Endothelial cell of umbilical vein (primary cell): ENCODE data around the gene UGT2A2. TPM values are rescaled to one million over a fixed set of nuclear protein-coding genes. Genes with fewer than 3 reads are reported as not detected.

Experiments used
- BruUV-seq: library from RNA; stranded (reverse); fragments of 400-500 nt; replicated peaks from 2 replicates; lab custom pipeline; 2021; lab: Mats Ljungman, UMichigan
- CTCF ChIA-PET: fragments of 300-600, 350-600 bp; sonication (Branson Sonifier 250); formaldehyde crosslinking; loops from one replicate; lab custom pipeline; 2021; ENCODE audit warnings: antibody characterized with exemption, inconsistent platforms; lab: Charles Lee
- POLR2A ChIA-PET: fragments of 300-600, 350-600 bp; sonication (Branson Sonifier 250); formaldehyde crosslinking; loops from one replicate; lab custom pipeline; 2021; ENCODE audit warnings: antibody characterized with exemption, inconsistent platforms; lab: Charles Lee
- DNase-seq: peaks from one replicate; pipeline ENCODE4 v3.0.0-alpha.2; 2011; ENCODE audit warnings: low read depth, low spot score
- FAIRE-seq: peaks from 2 replicates; lab custom pipeline; 2011; peaks lifted over from hg19 to GRCh38; lab: Jason Lieb, UNC
- H2AFZ ChIP-seq: 2 replicates; pipeline ENCODE4 v1.6.0; 2012; ENCODE audit warnings: low read depth, low read length, control low read depth, inconsistent platforms
- H3K27ac ChIP-seq: 2 replicates; pipeline ENCODE4 v1.5.1; 2011; ENCODE audit warnings: low read depth, mild to moderate bottlenecking, control low read depth, low read length, moderate library complexity; ENCODE audit not compliant: insufficient read depth
- H3K27me3 ChIP-seq, 2 experiments: 2 replicates each; pipeline versions ENCODE4 v1.6.0 to v1.6.1; 2011; ENCODE audit warnings: low read length in 2 of 2, mixed read lengths in 1 of 2; ENCODE audit not compliant: control insufficient read depth in 2 of 2, insufficient read depth in 2 of 2
- H3K36me3 ChIP-seq, 2 experiments: 2 replicates in 1 of 2; 3 replicates in 1 of 2; pipeline ENCODE4 v1.5.1; 2011; ENCODE audit warnings: low read length in 2 of 2, mild to moderate bottlenecking in 1 of 2, moderate library complexity in 1 of 2; ENCODE audit not compliant: control insufficient read depth in 2 of 2, insufficient read depth in 2 of 2; ENCODE audit errors: extremely low read depth in 1 of 2
- H3K4me1 ChIP-seq: 3 replicates; pipeline ENCODE4 v1.5.1; 2011; ENCODE audit warnings: mild to moderate bottlenecking, low read length; ENCODE audit not compliant: control insufficient read depth, insufficient read depth; ENCODE audit errors: extremely low read depth
- H3K4me2 ChIP-seq: 2 replicates; pipeline ENCODE4 v1.6.1; 2011; ENCODE audit warnings: low read length, control low read depth, mixed read lengths; ENCODE audit not compliant: insufficient read depth
- H3K4me3 ChIP-seq, 3 experiments: fragments of 200-600 bp in 1 of 3; sonication (generic), shearing (Covaris generic) in 1 of 3; replicated peaks in 1 of 3; 2 replicates each; pipeline ENCODE4 v1.5.1; 2011 to 2016; ENCODE audit warnings: control low read depth in 3 of 3, low read length in 3 of 3, mild to moderate bottlenecking in 2 of 3, inconsistent platforms in 1 of 3, low read depth in 1 of 3, moderate library complexity in 1 of 3; ENCODE audit not compliant: insufficient read depth in 1 of 3
- H3K79me2 ChIP-seq: 2 replicates; pipeline ENCODE4 v1.6.0; 2012; ENCODE audit warnings: low read length, inconsistent platforms; ENCODE audit not compliant: control insufficient read depth, insufficient read depth
- H3K9ac ChIP-seq: replicated peaks from 2 replicates; pipeline ENCODE3; 2011; ENCODE audit warnings: low read length, control low read depth; ENCODE audit not compliant: insufficient read depth; ENCODE audit errors: extremely low read depth
- H3K9me1 ChIP-seq: replicated peaks from 3 replicates; pipeline ENCODE4 v1.6.0; 2011; ENCODE audit warnings: mild to moderate bottlenecking, low read length; ENCODE audit not compliant: control insufficient read depth, insufficient read depth; ENCODE audit errors: extremely low read depth
- H3K9me3 ChIP-seq: replicated peaks from 2 replicates; pipeline ENCODE4 v1.5.1; 2012; ENCODE audit warnings: low read length, inconsistent platforms; ENCODE audit not compliant: control insufficient read depth, insufficient read depth
- H4K20me1 ChIP-seq: replicated peaks from 2 replicates; pipeline ENCODE3; 2011; ENCODE audit warnings: mild to moderate bottlenecking, low read length; ENCODE audit not compliant: control insufficient read depth, insufficient read depth; ENCODE audit errors: extremely low read depth
- CTCF ChIP-seq, 2 donors: IDR thresholded peaks; 1 replicate in 1 of 2; 2 replicates in 1 of 2; pipeline ENCODE4 v1.5.1; 2011; ENCODE audit warnings: low read length in 2 of 2, mild to moderate bottlenecking in 2 of 2, moderate library complexity in 2 of 2, control low read depth in 1 of 2, inconsistent platforms in 1 of 2, low read depth in 1 of 2; ENCODE audit not compliant: insufficient read depth in 1 of 2; ENCODE audit errors: extremely low read depth in 1 of 2
- EZH2 ChIP-seq: IDR thresholded peaks from 2 replicates; pipeline ENCODE4 v1.6.1; 2012; ENCODE audit warnings: borderline replicate concordance, low read depth, mild to moderate bottlenecking, moderate library complexity, low read length, inconsistent platforms; ENCODE audit not compliant: severe bottlenecking
- FOS ChIP-seq: IDR thresholded peaks from 2 replicates; pipeline ENCODE4 v1.6.1; 2011; ENCODE audit warnings: mild to moderate bottlenecking, low read length, moderate library complexity, borderline replicate concordance; ENCODE audit not compliant: insufficient read depth
- GATA2 ChIP-seq: IDR thresholded peaks from 2 replicates; pipeline ENCODE4 v1.7.0; 2011; ENCODE audit warnings: low read depth, mild to moderate bottlenecking, moderate library complexity, mixed read lengths, low read length; ENCODE audit not compliant: insufficient read length, insufficient read depth
- JUN ChIP-seq: IDR thresholded peaks from 2 replicates; pipeline ENCODE4 v1.6.1; 2011; ENCODE audit warnings: borderline replicate concordance, low read depth; ENCODE audit not compliant: insufficient read length, insufficient read depth
- MYC ChIP-seq: IDR thresholded peaks from one replicate; pipeline ENCODE4 v1.6.1; 2011; ENCODE audit warnings: mild to moderate bottlenecking, low read depth, low read length
- POLR2A ChIP-seq: IDR thresholded peaks from 2 replicates; pipeline ENCODE4 v1.6.1; 2012; ENCODE audit warnings: low read depth, mild to moderate bottlenecking, control low read depth, low read length
- POLR2AphosphoS5 ChIP-seq: IDR thresholded peaks from 2 replicates; pipeline ENCODE4 v1.6.1; 2012; ENCODE audit warnings: low read depth, mild to moderate bottlenecking, control low read depth, low read length, moderate library complexity; ENCODE audit not compliant: insufficient read depth
- dilution Hi-C: fragments of 300-500 bp; cut with MboI; formaldehyde crosslinking; loops from one replicate; pipeline ENCODE4 v1.15.0; 2019; ENCODE audit warnings: low sequenced_read_pairs; ENCODE audit not compliant: extremely low pct_ligation_motif_present
- intact Hi-C: fragments of 100-400 bp; cut with micrococcal nuclease; formaldehyde crosslinking; loops from one replicate; pipeline ENCODE4 v1.10.0; 2022
- polyA plus RNA-seq, 4 experiments: library from polyadenylated mRNA; depleted of rRNA in 3 of 4; stranded (reverse) in 3 of 4; unstranded in 1 of 4; fragments of >200 nt; gene quantifications; 2 replicates each; pipeline versions ENCODE4 v1.2.1 to v1.2.3, GENCODE V29; 2011 to 2012; ENCODE audit warnings: missing spikeins in 1 of 4
- total RNA-seq: library from RNA; stranded (reverse); gene quantifications from 2 replicates; pipeline ENCODE4 v1.2.3, GENCODE V29; 2021
- TF ChIP-seq, protein P1 (sequence below): IDR thresholded peaks from 2 replicates; pipeline ENCODE4 v1.6.1; 2011; ENCODE audit not compliant: insufficient read depth, insufficient read length

UGT2A2 gene
- total and polyA plus RNA-seq, 2 donors (not counting 3 experiments of a cell fraction or from before 2014, with no cell fraction given), result not detected

DNA sequence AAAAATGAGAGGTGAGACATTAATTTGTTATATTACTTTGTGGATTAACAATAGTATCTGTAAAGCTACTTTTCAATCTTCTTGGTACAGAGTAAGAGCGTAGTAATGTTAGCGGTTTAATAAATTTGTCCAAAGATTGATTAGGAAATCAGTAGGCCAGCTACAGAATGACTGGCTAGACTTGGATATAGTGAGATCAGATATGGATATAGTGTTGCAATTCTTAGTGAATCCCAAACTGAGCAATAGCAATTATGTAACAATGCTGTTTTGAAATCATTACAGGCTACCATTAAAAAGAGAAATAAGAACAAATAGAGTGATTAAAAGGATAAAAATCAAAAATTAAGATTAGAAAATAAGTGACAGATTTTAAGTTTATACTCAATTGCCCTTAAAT is 847 bp upstream of the UGT2A2 start:
- ChIA-PET CTCF (no interaction called here), POLR2A (interaction anchor here (0.5 kb wide), 1 partner anchor 1186 kb away, joined by 4 read pairs; no protein-coding TSS in a partner anchor)
- Histone ChIP-seq H3K4me3 (no peak overlapping the region), H3K79me2 (no peaks in the 10 kb centered on the region), H3K9me1 (no peaks in the 10 kb centered on the region), H3K9me3 (no peaks in the 10 kb centered on the region), H4K20me1 (no peaks in the 10 kb centered on the region), H3K36me3 (no peaks in the 10 kb centered on the region), H3K27me3 (no peaks in the 10 kb centered on the region), H2AFZ (no peak overlapping the region), H3K9ac (no peak overlapping the region), H3K4me1 (no peaks in the 10 kb centered on the region), H3K4me2 (no peak overlapping the region), H3K27ac (no peak overlapping the region)
- TF ChIP-seq JUN (no peak), GATA2 (no peak), MYC (no peak), FOS (no peak), CTCF (IDR thresholded peaks at IDR 0.05; ENCODE audit: extremely low read depth in 1 of 2, insufficient read depth in 1 of 2, low read depth in 1 of 2, low read length in 2 of 2) (no peak), POLR2A (no peak), POLR2AphosphoS5 (no peak), EZH2 (no peak)
- TF ChIP-seq, protein P1, sequence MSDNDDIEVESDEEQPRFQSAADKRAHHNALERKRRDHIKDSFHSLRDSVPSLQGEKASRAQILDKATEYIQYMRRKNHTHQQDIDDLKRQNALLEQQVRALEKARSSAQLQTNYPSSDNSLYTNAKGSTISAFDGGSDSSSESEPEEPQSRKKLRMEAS, result no peak
- DNase-seq (no peak), FAIRE-seq (no peak)
- intact Hi-C loops, result no loop called here
- no TSS peak for BruUV-seq
- dilution Hi-C loops, result no loop called here
